ENCODE data around the gene NEUROG1. TPM values are rescaled to one million over a fixed set of nuclear protein-coding genes. Genes with fewer than 3 reads are reported as not detected.

Gene NEUROG1
- total RNA-seq, 1 donor from 2014 or later = not detected

GRCh38 chr5:135494196-135494595 lies 41.6 kb downstream of the NEUROG1 start:
- H3K27me3 Mint-ChIP-seq (ENCODE audit: low read depth) = peaks cover 24% of the 10 kb centered on the region
- H3K4me3 Mint-ChIP-seq (ENCODE audit: unreplicated experiment) = no peak overlapping the region

GRCh38 chr5:135493406-135494180 lies 42.2 kb downstream of the NEUROG1 start:
- Mint-ChIP-seq H3K9me3 (ENCODE audit: low read depth) (no peaks in the 10 kb centered on the region), H3K27me3 (ENCODE audit: low read depth) (peaks cover 24% of the 10 kb centered on the region), H3K27ac (ENCODE audit: unreplicated experiment) (peak overlapping the region; percentile 82), H3K4me3 (ENCODE audit: unreplicated experiment) (no peak overlapping the region), H3K36me3 (ENCODE audit: low read depth) (peaks cover 1% of the 10 kb centered on the region), H3K4me1 (ENCODE audit: low read depth) (peaks cover 31% of the 10 kb centered on the region)
- no peak for DNase-seq (ENCODE audit: low spot score)
- TF ChIP-seq CTCF (IDR thresholded peaks at IDR 0.05) = no peak

More at GRCh38 chr5:135494196-135494595, 41.6 kb downstream of the NEUROG1 start:
- no peaks in the 10 kb centered on the region for H3K9me3 Mint-ChIP-seq (ENCODE audit: low read depth)
- peak overlapping the region; percentile 82 for H3K27ac Mint-ChIP-seq (ENCODE audit: unreplicated experiment)
- TF ChIP-seq CTCF (IDR thresholded peaks at IDR 0.05) = no peak
- peaks cover 25% of the 10 kb centered on the region for H3K4me1 Mint-ChIP-seq (ENCODE audit: low read depth)
- no peak for DNase-seq (ENCODE audit: low spot score)
- H3K36me3 Mint-ChIP-seq (ENCODE audit: low read depth) = peaks cover 1% of the 10 kb centered on the region

GRCh38 chr5:135492319-135492626 lies 43.5 kb downstream of the NEUROG1 start:
- Mint-ChIP-seq H3K27me3 (ENCODE audit: low read depth) (peaks cover 31% of the 10 kb centered on the region), H3K9me3 (ENCODE audit: low read depth) (no peaks in the 10 kb centered on the region), H3K4me3 (ENCODE audit: unreplicated experiment) (no peak overlapping the region), H3K36me3 (ENCODE audit: low read depth) (peaks cover 1% of the 10 kb centered on the region), H3K4me1 (ENCODE audit: low read depth) (peaks cover 37% of the 10 kb centered on the region), H3K27ac (ENCODE audit: unreplicated experiment) (no peak overlapping the region)
- DNase-seq (ENCODE audit: low spot score) = no peak
- no peak for TF ChIP-seq CTCF (IDR thresholded peaks at IDR 0.05)

- no peak overlapping the region for H3K4me3 Mint-ChIP-seq (ENCODE audit: unreplicated experiment)
- peaks cover 37% of the 10 kb centered on the region for H3K4me1 Mint-ChIP-seq (ENCODE audit: low read depth)
- DNase-seq (ENCODE audit: low spot score) = no peak
- no peak overlapping the region for H3K27ac Mint-ChIP-seq (ENCODE audit: unreplicated experiment)
- no peak for TF ChIP-seq CTCF (IDR thresholded peaks at IDR 0.05)
- no peaks in the 10 kb centered on the region for H3K9me3 Mint-ChIP-seq (ENCODE audit: low read depth)
- H3K36me3 Mint-ChIP-seq (ENCODE audit: low read depth) = peaks cover 1% of the 10 kb centered on the region
- H3K27me3 Mint-ChIP-seq (ENCODE audit: low read depth) = peaks cover 27% of the 10 kb centered on the region
Measured at GRCh38 chr5:135491552-135492318, 44.0 kb downstream of the NEUROG1 start.

GRCh38 chr5:135491038-135491551 lies 44.7 kb downstream of the NEUROG1 start:
- H3K27ac Mint-ChIP-seq (ENCODE audit: unreplicated experiment) = no peak overlapping the region
- peaks cover 37% of the 10 kb centered on the region for H3K4me1 Mint-ChIP-seq (ENCODE audit: low read depth)
- H3K36me3 Mint-ChIP-seq (ENCODE audit: low read depth) = peaks cover 1% of the 10 kb centered on the region
- no peak for TF ChIP-seq CTCF (IDR thresholded peaks at IDR 0.05)
- no peaks in the 10 kb centered on the region for H3K9me3 Mint-ChIP-seq (ENCODE audit: low read depth)
- H3K4me3 Mint-ChIP-seq (ENCODE audit: unreplicated experiment) = no peak overlapping the region
- peaks cover 31% of the 10 kb centered on the region for H3K27me3 Mint-ChIP-seq (ENCODE audit: low read depth)
- no peak for DNase-seq (ENCODE audit: low spot score)
